Body of pancreas (tissue), 4 donors: ENCODE data around the gene C4BPB. TPM values are rescaled to one million over a fixed set of nuclear protein-coding genes. Genes with fewer than 3 reads are reported as not detected.

ENCODE experiments used
- ATAC-seq: fragments of 150-250 bp; one replicate; pipeline ENCODE4 v1.9.1; 2016
- DNase-seq, 4 donors: peaks; one replicate each; pipeline ENCODE4 v3.0.0-alpha.2; 2019
- H3K27ac ChIP-seq, 4 donors: fragments of 200-600 bp; sonication (generic); 1 replicate in 3 of 4; 2 replicates in 1 of 4; pipeline versions ENCODE4 v1.5.1 to v1.6.1; 2016 to 2019; ENCODE audit warnings: mild to moderate bottlenecking in 1 of 4, mixed read lengths in 1 of 4, moderate library complexity in 1 of 4
- H3K27me3 ChIP-seq, 2 donors: fragments of 200-600 bp; sonication (generic); one replicate each; pipeline ENCODE4 v1.6.0; 2016; ENCODE audit warnings: mild to moderate bottlenecking in 1 of 2
- H3K36me3 ChIP-seq, 2 donors: fragments of 200-600 bp; sonication (generic); replicated peaks in 1 of 2; 2 replicates each; pipeline ENCODE4 v1.5.1; 2016; ENCODE audit warnings: low read depth in 2 of 2; ENCODE audit not compliant: insufficient read depth in 1 of 2
- H3K4me1 ChIP-seq: fragments of 200-600 bp; sonication (generic); one replicate; pipeline ENCODE4 v1.6.0; 2016
- H3K4me3 ChIP-seq, 2 donors: fragments of 200-600 bp; sonication (generic); 1 replicate in 1 of 2; 2 replicates in 1 of 2; pipeline ENCODE4 v1.5.1; 2016 to 2019
- H3K9me3 ChIP-seq, 3 donors: fragments of 200-600 bp; sonication (generic); 1 replicate in 2 of 3; 2 replicates in 1 of 3; pipeline ENCODE4 v1.5.1; 2016
- POLR2A ChIP-seq, 3 donors: fragments of 450-650 bp; IDR thresholded peaks; one replicate each; pipeline ENCODE4 v1.6.1; 2016; ENCODE audit warnings: antibody characterized with exemption in 3 of 3, mild to moderate bottlenecking in 2 of 3
- WGBS, 2 donors: methylation state at CpG; one replicate each; pipeline ENCODE4 v1.1.5; 2017; 5-methylcytosine and 5-hydroxymethylcytosine counted together
- intact Hi-C: fragments of 100-400 bp; cut with DNase I; formaldehyde crosslinking; loops from one replicate; pipeline ENCODE4 v1.15.1; 2023
- total RNA-seq, 2 donors: library from RNA; depleted of rRNA; stranded (reverse); fragments of >200 nt; gene quantifications; one replicate each; pipeline ENCODE4 v1.1.0, GENCODE V29; 2016
- TF ChIP-seq, protein P1 (sequence below), 7 experiments: fragments of 450-650 bp in 4 of 7; fragments of 200-600 bp in 3 of 7; sonication (generic) in 3 of 7; IDR thresholded peaks; one replicate each; pipeline ENCODE4 v1.5.1; 2016 to 2019; ENCODE audit warnings: antibody characterized with exemption in 7 of 7

C4BPB gene
- total RNA-seq, 2 donors from 2014 or later: 11.9 TPM; not detected in 1

GRCh38 chr1:207047505-207047904 is 41.2 kb upstream of the C4BPB start:
- Histone ChIP-seq H3K4me3 (no peak overlapping the region), H3K4me1 (peaks cover 51% of the 10 kb centered on the region), H3K27me3 (no peaks in the 10 kb centered on the region), H3K36me3 (no peaks in the 10 kb centered on the region), H3K9me3 (no peaks in the 10 kb centered on the region), H3K27ac (no peak overlapping the region)
- intact Hi-C loops: no loop called here
- ATAC-seq: no peak
- 86 to 92% methylated on average over 1 of the region's 1 CpG for WGBS, 2 donors
- DNase-seq: no peak
- no peak for TF ChIP-seq POLR2A (IDR thresholded peaks at IDR 0.05)
- TF ChIP-seq, protein P1, sequence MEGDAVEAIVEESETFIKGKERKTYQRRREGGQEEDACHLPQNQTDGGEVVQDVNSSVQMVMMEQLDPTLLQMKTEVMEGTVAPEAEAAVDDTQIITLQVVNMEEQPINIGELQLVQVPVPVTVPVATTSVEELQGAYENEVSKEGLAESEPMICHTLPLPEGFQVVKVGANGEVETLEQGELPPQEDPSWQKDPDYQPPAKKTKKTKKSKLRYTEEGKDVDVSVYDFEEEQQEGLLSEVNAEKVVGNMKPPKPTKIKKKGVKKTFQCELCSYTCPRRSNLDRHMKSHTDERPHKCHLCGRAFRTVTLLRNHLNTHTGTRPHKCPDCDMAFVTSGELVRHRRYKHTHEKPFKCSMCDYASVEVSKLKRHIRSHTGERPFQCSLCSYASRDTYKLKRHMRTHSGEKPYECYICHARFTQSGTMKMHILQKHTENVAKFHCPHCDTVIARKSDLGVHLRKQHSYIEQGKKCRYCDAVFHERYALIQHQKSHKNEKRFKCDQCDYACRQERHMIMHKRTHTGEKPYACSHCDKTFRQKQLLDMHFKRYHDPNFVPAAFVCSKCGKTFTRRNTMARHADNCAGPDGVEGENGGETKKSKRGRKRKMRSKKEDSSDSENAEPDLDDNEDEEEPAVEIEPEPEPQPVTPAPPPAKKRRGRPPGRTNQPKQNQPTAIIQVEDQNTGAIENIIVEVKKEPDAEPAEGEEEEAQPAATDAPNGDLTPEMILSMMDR (IDR thresholded peaks at IDR 0.05): no peak

- peaks cover 53% of the 10 kb centered on the region for H3K4me1 ChIP-seq
- WGBS, 2 donors: 72 to 79% methylated on average over 6 of the region's 6 CpGs
Observed at GRCh38 chr1:207048041-207048440, 40.6 kb upstream of the C4BPB start.

DNA sequence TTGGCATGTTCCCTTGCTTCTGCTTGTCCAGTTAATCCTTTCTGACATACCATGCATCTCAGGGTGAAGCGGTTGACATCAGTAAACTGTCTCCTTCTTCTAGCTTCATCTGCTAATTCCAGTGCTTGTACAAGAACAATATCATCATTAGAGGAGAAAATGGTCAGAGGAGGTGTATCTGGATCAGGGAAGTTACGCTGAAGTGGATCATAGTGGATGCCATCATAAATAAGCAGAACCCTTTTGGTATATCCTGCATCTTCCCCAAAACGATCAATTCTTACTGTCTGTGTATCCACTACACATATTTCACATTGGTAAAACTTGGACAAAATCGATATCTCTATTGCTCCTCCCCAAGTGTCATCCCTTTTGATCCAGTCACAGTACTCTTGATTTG is 39.6 kb upstream of the C4BPB start:
- no peak overlapping the region for H3K27ac ChIP-seq
- WGBS, 2 donors: 64 to 71% methylated on average over 4 of the region's 4 CpGs
- intact Hi-C loops: no loop called here
- no peaks in the 10 kb centered on the region for H3K9me3 ChIP-seq
- no peaks in the 10 kb centered on the region for H3K36me3 ChIP-seq
- H3K4me3 ChIP-seq: no peak overlapping the region
- no peak for DNase-seq
- TF ChIP-seq, protein P1 (IDR thresholded peaks at IDR 0.05): no peak
- no peak for TF ChIP-seq POLR2A (IDR thresholded peaks at IDR 0.05)
- H3K4me1 ChIP-seq: peaks cover 59% of the 10 kb centered on the region
- no peak for ATAC-seq
- H3K27me3 ChIP-seq: no peaks in the 10 kb centered on the region

More at GRCh38 chr1:207048041-207048440, 40.6 kb upstream of the C4BPB start:
- H3K9me3 ChIP-seq: no peaks in the 10 kb centered on the region
- ATAC-seq (no peak), DNase-seq (no peak)
- H3K27me3 ChIP-seq: no peaks in the 10 kb centered on the region
- no peaks in the 10 kb centered on the region for H3K36me3 ChIP-seq
- intact Hi-C loops: no loop called here
- H3K27ac ChIP-seq: no peak overlapping the region
- no peak overlapping the region for H3K4me3 ChIP-seq
- TF ChIP-seq, protein P1 (IDR thresholded peaks at IDR 0.05): no peak
- no peak for TF ChIP-seq POLR2A (IDR thresholded peaks at IDR 0.05)

DNA sequence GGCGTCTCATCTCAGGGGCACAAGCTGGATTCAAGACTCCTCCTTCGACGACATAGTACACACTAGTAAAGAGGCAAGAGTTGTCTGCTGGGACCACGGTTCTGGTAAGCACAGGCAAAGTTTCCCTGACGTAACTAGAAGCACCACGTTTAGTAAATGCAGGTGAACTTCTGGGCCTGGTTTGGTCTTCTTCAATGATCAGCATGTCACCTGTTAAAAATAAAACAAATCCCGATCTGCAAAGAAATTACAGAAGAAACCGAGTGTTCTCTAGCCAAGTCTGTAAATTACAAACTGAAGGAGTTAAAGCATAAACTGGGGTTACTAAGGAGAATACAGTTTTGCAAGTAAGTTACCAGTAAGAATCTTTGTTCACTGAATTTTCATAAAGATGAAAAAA is 39.1 kb upstream of the C4BPB start:
- WGBS, 2 donors: 34 to 44% methylated on average over 8 of the region's 8 CpGs
- H3K4me3 ChIP-seq: peak overlapping the region in 1 of 2 donors; percentile 75
- H3K27ac ChIP-seq: peak overlapping the region in 2 of 4 donors; percentile 93 to 95
- DNase-seq: no peak
- no peaks in the 10 kb centered on the region for H3K27me3 ChIP-seq
- no peaks in the 10 kb centered on the region for H3K36me3 ChIP-seq
- intact Hi-C loops: no loop called here
- no peaks in the 10 kb centered on the region for H3K9me3 ChIP-seq
- peaks cover 60% of the 10 kb centered on the region for H3K4me1 ChIP-seq
- TF ChIP-seq POLR2A (IDR thresholded peaks at IDR 0.05): no peak
- TF ChIP-seq, protein P1 (IDR thresholded peaks at IDR 0.05): no peak
- ATAC-seq: no peak

DNA sequence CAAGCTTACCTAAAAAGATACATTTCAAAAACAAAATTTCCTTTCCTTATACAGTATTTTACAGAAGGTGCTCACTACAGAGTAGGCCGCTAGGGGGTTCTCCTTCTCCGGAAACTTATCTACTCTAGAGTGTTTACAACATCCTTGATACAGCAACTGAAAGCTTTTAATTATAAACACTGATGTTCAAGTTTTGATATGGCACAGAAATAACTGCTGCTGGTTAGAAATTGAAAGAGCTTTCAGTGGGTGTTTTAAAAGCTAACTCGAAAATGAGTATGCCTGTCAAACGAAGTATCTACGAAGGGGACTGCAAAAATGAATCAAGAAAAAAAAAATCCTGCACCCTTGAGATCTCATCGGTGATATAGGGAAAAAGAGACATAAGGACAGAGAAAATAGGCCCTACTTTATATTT is 38.7 kb upstream of the C4BPB start:
- DNase-seq (peak; percentile 57 to 71 (median 64)), ATAC-seq (no peak)
- Histone ChIP-seq H3K27ac (peak overlapping the region; percentile 90 to 98 (median 94)), H3K4me1 (peaks cover 60% of the 10 kb centered on the region), H3K36me3 (no peaks in the 10 kb centered on the region), H3K27me3 (no peaks in the 10 kb centered on the region), H3K9me3 (no peaks in the 10 kb centered on the region), H3K4me3 (peak overlapping the region; percentile 75 to 93)
- WGBS, 2 donors: 0% methylated on average over 6 of the region's 6 CpGs
- no peak for TF ChIP-seq POLR2A (IDR thresholded peaks at IDR 0.05)
- TF ChIP-seq, protein P1 (IDR thresholded peaks at IDR 0.05): peak; percentile 48 to 80 (median 68)
- intact Hi-C loops: no loop called here
